ENCODE data around the gene MYPOP. TPM values are rescaled to one million over a fixed set of nuclear protein-coding genes. Genes with fewer than 3 reads are reported as not detected.

MYPOP gene
- total RNA-seq (2021): 9.0 and 9.5 TPM in 2 replicates
- long read RNA-seq: 0 reads

- peak within 1 kb of the TSS; percentile 83 for H3K4me2 ChIP-seq (ENCODE audit: insufficient read depth, insufficient read length, low read length)
- H3T11ph ChIP-seq (ENCODE audit: low read length): no peak within 1 kb of the TSS
- H2AFZ ChIP-seq (ENCODE audit: low read length): no peak within 1 kb of the TSS
- H4K91ac ChIP-seq (ENCODE audit: insufficient read length, low read depth, low read length): no peak within 1 kb of the TSS
- peak within 1 kb of the TSS; percentile 85 to 97 for H3K4me3 Mint-ChIP-seq
- no peaks in the 10 kb centered on the region for H3K79me2 ChIP-seq (ENCODE audit: insufficient read depth, low read length)
- no peak within 1 kb of the TSS for H3K27ac ChIP-seq (ENCODE audit: insufficient read length, low read depth, low read length)
- no peak within 1 kb of the TSS for H4K5ac ChIP-seq (ENCODE audit: insufficient read length, low read depth, low read length)
- H3K9me3 ChIP-seq (ENCODE audit: control insufficient read depth, low read depth, low read length): no peaks in the 10 kb centered on the region
- no CpG with 5 or more reads among the region's 47 CpGs for WGBS (ENCODE audit: extremely low coverage, insufficient read length, low lambda C conversion rate)
- H2BK5ac ChIP-seq (ENCODE audit: insufficient read length, low read length): no peak within 1 kb of the TSS
- no peak within 1 kb of the TSS for H3K56ac ChIP-seq (ENCODE audit: insufficient read length, low read depth, low read length)
- H3K4ac ChIP-seq (ENCODE audit: low read depth, low read length): no peak within 1 kb of the TSS
- no peaks in the 10 kb centered on the region for H3K4me1 ChIP-seq (ENCODE audit: insufficient read depth, low read length)
- no peak within 1 kb of the TSS for H2AK5ac ChIP-seq (ENCODE audit: insufficient read length, low read length)
- no peak within 1 kb of the TSS for H3K14ac ChIP-seq (ENCODE audit: insufficient read depth, low read length)
- H3K36me3 Mint-ChIP-seq (ENCODE audit: insufficient read depth in 1 of 3, low read depth in 3 of 3): peaks cover 8 to 25% (median 25%) of the 10 kb centered on the region in 3 experiments
- H2BK15ac ChIP-seq (ENCODE audit: low read depth, low read length): no peak within 1 kb of the TSS
- no peak within 1 kb of the TSS for H3K18ac ChIP-seq (ENCODE audit: insufficient read length, low read depth, low read length)
- peak within 1 kb of the TSS; percentile 64 to 87 (median 83); a peak in 3 of 7 replicates for H3K27ac Mint-ChIP-seq
- H3K27me3 Mint-ChIP-seq (ENCODE audit: low read depth): peaks cover 17% of the 10 kb centered on the region
- H3K9ac ChIP-seq (ENCODE audit: extremely low read depth, insufficient read length, low read length): peak within 1 kb of the TSS; percentile 2
- H3K9me3 Mint-ChIP-seq: no peaks in the 10 kb centered on the region
- H2BK20ac ChIP-seq (ENCODE audit: low read depth, low read length, poor library complexity, severe bottlenecking): no peak within 1 kb of the TSS
- no peak within 1 kb of the TSS for H2BK12ac ChIP-seq (ENCODE audit: insufficient read length, low read depth, low read length)
- no peak within 1 kb of the TSS for H3K23ac ChIP-seq (ENCODE audit: insufficient read length, low read depth, low read length)
- peaks cover 4% of the 10 kb centered on the region; the same call in 1 of the 2 replicates for H3K27me3 ChIP-seq (ENCODE audit: insufficient read depth, low read length)
- H2BK120ac ChIP-seq (ENCODE audit: low read depth, low read length, poor library complexity, severe bottlenecking): no peak within 1 kb of the TSS
- H4K8ac ChIP-seq (replicated peaks; ENCODE audit: insufficient read length, low read depth, low read length): no peak within 1 kb of the TSS
- no peaks in the 10 kb centered on the region for H4K20me1 ChIP-seq (ENCODE audit: control insufficient read depth, insufficient read depth, insufficient read length)
- DNase-seq: peak; percentile 33
- no peak for TF ChIP-seq CTCF (conservative IDR thresholded peaks at IDR 0.05)
- peaks cover 15% of the 10 kb centered on the region for H3K23me2 ChIP-seq (ENCODE audit: insufficient read length, low read depth, low read length, poor library complexity, severe bottlenecking)
- H3K4me1 Mint-ChIP-seq: peaks cover 7 to 12% of the 10 kb centered on the region in 2 experiments
- no peaks in the 10 kb centered on the region for H3K79me1 ChIP-seq (ENCODE audit: insufficient read depth, low read depth, low read length, poor library complexity, severe bottlenecking)
Measured at GRCh38 chr19:45901912-45902650, at the start of gene MYPOP. TSS of gene MYPOP (minus strand) at chr19:45902613. CDS start at chr19:45901773, 840 bp downstream.
